GM21423 (cell line): ENCODE data around the gene CCDC85C.

Experiments used
- ATAC-seq: cut with Tn5 transposase; IDR thresholded peaks from one replicate; pipeline ENCODE4 v1.9.1; 2021; ENCODE audit warnings: mild to moderate bottlenecking, moderate library complexity; ENCODE audit not compliant: unreplicated experiment

Gene CCDC85C

GRCh38 chr14:99560922-99561683, 42.9 kb downstream of the CCDC85C start:
- no peak for ATAC-seq

GRCh38 chr14:99560403-99560802, 43.6 kb downstream of the CCDC85C start:
- no peak for ATAC-seq

- ATAC-seq = no peak
These were observed 44.6 kb downstream of the CCDC85C start for GRCh38 chr14:99559286-99559990.

GRCh38 chr14:99556134-99556791, 47.7 kb downstream of the CCDC85C start:
- ATAC-seq = no peak

GRCh38 chr14:99554757-99555531, 49.1 kb downstream of the CCDC85C start:
- ATAC-seq = no peak

GRCh38 chr14:99554184-99554583, 49.8 kb downstream of the CCDC85C start:
- ATAC-seq = no peak

- ATAC-seq = no peak
These were observed 51.3 kb downstream of the CCDC85C start for GRCh38 chr14:99552572-99553216.

- ATAC-seq = no peak
These were observed 51.9 kb downstream of the CCDC85C start for GRCh38 chr14:99552021-99552553.

- no peak for ATAC-seq
These were observed 52.7 kb downstream of the CCDC85C start for GRCh38 chr14:99551034-99551922.

- no peak for ATAC-seq
These were observed 53.5 kb downstream of the CCDC85C start for GRCh38 chr14:99550387-99550992.

- no peak for ATAC-seq
These were observed 54.3 kb downstream of the CCDC85C start for GRCh38 chr14:99549684-99550083.

GRCh38 chr14:99548871-99549515, 55.0 kb downstream of the CCDC85C start:
- no peak for ATAC-seq

GRCh38 chr14:99548255-99548654, 55.8 kb downstream of the CCDC85C start:
- ATAC-seq = no peak

- ATAC-seq = no peak
These were observed 57.6 kb downstream of the CCDC85C start for GRCh38 chr14:99546234-99546879.

- no peak for ATAC-seq
These were observed 58.4 kb downstream of the CCDC85C start for GRCh38 chr14:99545586-99545985.

GRCh38 chr14:99544991-99545390, 59.0 kb downstream of the CCDC85C start:
- ATAC-seq = no peak

- no peak for ATAC-seq
These were observed 60.0 kb downstream of the CCDC85C start for GRCh38 chr14:99543985-99544384.

GRCh38 chr14:99543370-99543769, 60.6 kb downstream of the CCDC85C start:
- ATAC-seq = no peak
